Loucy (cell line): Measurements from ENCODE around the gene NUDT1.

Experiments used
- EZH2phosphoT487 ChIP-seq: fragments of 200-600 bp; IDR thresholded peaks from 2 replicates; pipeline ENCODE4 v1.6.1; 2018; ENCODE audit warnings: antibody characterized with exemption, mild to moderate bottlenecking, moderate library complexity, borderline replicate concordance
- TF ChIP-seq, protein P1 (sequence below): fragments of 200-600 bp; sonication (generic); conservative IDR thresholded peaks from 2 replicates; pipeline ENCODE4 v1.5.1; 2014; ENCODE audit warnings: mild to moderate bottlenecking, antibody characterized with exemption, low read length

DNA sequence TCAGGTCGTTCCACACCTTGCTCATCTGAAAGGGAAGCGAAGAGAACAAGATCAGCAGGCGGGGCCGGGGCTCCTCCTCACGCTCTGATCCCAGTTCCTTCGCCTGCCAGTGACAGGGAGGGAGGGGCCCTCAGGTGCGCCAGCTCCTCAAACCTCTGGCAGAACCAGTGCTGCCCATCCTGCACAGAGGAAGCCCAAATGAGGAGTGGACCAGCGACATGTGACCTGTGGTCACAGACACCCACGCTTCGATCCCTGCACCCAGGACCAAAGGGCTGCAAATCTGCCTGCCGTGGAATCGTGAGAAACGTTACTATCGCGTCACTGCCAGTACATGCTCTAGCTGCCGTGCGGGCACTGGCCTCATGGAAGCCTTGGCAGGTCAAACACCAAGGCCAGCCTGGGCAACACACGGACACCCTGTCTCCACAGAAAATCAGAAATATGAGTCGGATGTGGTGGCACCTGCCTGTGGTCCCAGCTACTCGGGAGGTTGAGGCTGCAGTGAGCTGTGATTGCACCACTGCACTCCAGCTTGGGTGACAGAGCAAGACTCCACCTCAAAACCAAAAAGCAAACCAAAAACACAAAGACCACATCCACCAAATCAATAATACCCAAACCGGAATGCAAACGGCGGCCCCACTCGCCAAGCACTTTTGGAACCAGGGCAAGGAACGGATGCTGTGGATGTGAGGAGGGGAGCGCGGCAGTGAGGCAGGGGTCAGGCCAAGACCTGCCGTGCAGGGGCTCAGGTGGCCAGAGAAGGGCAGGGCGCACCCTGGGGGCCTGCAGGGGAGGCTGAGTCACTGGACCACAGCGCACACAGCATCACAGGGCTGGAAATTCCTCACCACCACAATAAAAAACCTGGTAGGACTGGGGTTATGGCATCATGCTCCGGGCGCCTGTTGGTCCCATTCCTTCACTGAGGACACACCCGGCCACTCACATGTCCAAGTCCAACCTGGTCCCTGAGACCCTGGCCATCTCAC lies 13.4 kb downstream of the NUDT1 start:
- TF ChIP-seq, protein P1, sequence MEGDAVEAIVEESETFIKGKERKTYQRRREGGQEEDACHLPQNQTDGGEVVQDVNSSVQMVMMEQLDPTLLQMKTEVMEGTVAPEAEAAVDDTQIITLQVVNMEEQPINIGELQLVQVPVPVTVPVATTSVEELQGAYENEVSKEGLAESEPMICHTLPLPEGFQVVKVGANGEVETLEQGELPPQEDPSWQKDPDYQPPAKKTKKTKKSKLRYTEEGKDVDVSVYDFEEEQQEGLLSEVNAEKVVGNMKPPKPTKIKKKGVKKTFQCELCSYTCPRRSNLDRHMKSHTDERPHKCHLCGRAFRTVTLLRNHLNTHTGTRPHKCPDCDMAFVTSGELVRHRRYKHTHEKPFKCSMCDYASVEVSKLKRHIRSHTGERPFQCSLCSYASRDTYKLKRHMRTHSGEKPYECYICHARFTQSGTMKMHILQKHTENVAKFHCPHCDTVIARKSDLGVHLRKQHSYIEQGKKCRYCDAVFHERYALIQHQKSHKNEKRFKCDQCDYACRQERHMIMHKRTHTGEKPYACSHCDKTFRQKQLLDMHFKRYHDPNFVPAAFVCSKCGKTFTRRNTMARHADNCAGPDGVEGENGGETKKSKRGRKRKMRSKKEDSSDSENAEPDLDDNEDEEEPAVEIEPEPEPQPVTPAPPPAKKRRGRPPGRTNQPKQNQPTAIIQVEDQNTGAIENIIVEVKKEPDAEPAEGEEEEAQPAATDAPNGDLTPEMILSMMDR: no peak
- TF ChIP-seq EZH2phosphoT487: no peak
